Cardiac muscle cell (in vitro differentiated cells and primary cell): Measurements from ENCODE around the gene KMT2B. TPM values are rescaled to one million over a fixed set of nuclear protein-coding genes. Genes with fewer than 3 reads are reported as not detected.
"Not testable (repeated sequence)": the region's sequence is repeated elsewhere in the genome, so short reads cannot be mapped to it uniquely, and the experiment has no call there.

Experiments used
- DNase-seq, 2 donors: peaks; one replicate each; pipeline versions ENCODE4 v3.0.0 to v3.0.0-alpha.2; 2010 to 2017; ENCODE audit warnings: low read depth in 1 of 2, low spot score in 1 of 2
- H3K27ac ChIP-seq: fragments of 200-600 bp; sonication (generic); 2 replicates; pipeline ENCODE4 v1.5.1; 2016
- H3K27me3 ChIP-seq: fragments of 200-600 bp; sonication (generic); 2 replicates; pipeline ENCODE4 v1.6.0; 2016; ENCODE audit warnings: control low read depth
- H3K36me3 ChIP-seq: fragments of 200-600 bp; sonication (generic); 2 replicates; pipeline ENCODE4 v1.5.1; 2016; ENCODE audit warnings: control low read depth
- H3K4me1 ChIP-seq: fragments of 200-600 bp; sonication (generic); 2 replicates; pipeline ENCODE4 v1.8.1; 2017; ENCODE audit warnings: low read depth, mild to moderate bottlenecking, mixed run types
- H3K4me3 ChIP-seq: fragments of 200-600 bp; sonication (generic); 2 replicates; pipeline ENCODE4 v1.5.1; 2016; ENCODE audit warnings: mild to moderate bottlenecking
- H3K9me3 ChIP-seq: fragments of 200-600 bp; sonication (generic); 2 replicates; pipeline ENCODE4 v1.5.1; 2017; ENCODE audit warnings: low read depth, mild to moderate bottlenecking, control low read depth
- polyA plus RNA-seq: library from polyadenylated mRNA; unstranded; fragments of >200 nt; fragmentation: Nextera tagmentation; extraction: Ambion mirVana; gene quantifications from 2 replicates; pipeline ENCODE4 v1.2.1, GENCODE V29; 2016
- total RNA-seq: library from RNA; depleted of rRNA; stranded (reverse); fragments of >200 nt; gene quantifications from 2 replicates; pipeline ENCODE4 v1.2.3, GENCODE V29; 2016
- TF ChIP-seq, protein P1 (sequence below): IDR thresholded peaks from 2 replicates; pipeline ENCODE4 v1.5.1; 2012; ENCODE audit warnings: low read depth, mild to moderate bottlenecking, low read length

KMT2B gene
- total and polyA plus RNA-seq, 2 experiments from 2014 or later: 8.9 to 38.1 TPM

DNA sequence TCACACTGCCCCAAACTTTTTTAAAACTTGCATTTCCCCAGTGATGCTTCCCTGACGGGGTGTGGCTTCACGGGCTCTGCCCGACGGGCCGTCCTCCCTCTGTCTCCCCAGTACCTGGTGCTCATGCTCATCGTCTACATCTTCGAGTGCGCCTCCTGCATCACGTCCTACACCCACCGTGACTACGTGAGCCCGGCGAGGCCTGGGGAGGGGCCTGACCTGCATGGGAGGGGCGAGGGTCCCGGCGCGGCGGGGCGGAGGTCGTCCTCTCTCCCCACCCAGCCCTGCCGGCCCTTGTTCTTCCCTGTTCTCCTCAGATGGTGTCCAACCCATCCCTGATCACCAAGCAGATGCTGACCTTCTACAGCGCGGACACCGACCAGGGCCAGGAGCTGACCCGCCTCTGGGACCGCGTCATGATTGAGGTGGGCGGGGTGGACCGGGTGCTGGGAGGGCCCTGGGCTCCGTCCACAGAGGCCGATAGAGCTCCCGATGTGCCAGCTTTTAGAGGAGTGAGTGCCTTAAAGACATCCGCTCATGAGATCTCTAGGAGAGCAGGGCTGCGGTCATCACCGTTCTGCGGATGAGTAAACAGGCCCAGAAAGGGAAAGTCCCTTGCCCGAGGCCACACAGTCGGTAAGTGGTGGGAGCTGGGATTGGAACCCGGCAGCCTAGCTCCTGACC, 44.5 kb upstream of the KMT2B start:
- Histone ChIP-seq H3K4me3 (peak overlapping the region; percentile 32), H3K36me3 (no peaks in the 10 kb centered on the region), H3K27me3 (peaks cover 21% of the 10 kb centered on the region), H3K4me1 (no peaks in the 10 kb centered on the region), H3K27ac (no peak overlapping the region), H3K9me3 (no peaks in the 10 kb centered on the region)
- peak; percentile 38 to 63 for DNase-seq
- TF ChIP-seq, protein P1, sequence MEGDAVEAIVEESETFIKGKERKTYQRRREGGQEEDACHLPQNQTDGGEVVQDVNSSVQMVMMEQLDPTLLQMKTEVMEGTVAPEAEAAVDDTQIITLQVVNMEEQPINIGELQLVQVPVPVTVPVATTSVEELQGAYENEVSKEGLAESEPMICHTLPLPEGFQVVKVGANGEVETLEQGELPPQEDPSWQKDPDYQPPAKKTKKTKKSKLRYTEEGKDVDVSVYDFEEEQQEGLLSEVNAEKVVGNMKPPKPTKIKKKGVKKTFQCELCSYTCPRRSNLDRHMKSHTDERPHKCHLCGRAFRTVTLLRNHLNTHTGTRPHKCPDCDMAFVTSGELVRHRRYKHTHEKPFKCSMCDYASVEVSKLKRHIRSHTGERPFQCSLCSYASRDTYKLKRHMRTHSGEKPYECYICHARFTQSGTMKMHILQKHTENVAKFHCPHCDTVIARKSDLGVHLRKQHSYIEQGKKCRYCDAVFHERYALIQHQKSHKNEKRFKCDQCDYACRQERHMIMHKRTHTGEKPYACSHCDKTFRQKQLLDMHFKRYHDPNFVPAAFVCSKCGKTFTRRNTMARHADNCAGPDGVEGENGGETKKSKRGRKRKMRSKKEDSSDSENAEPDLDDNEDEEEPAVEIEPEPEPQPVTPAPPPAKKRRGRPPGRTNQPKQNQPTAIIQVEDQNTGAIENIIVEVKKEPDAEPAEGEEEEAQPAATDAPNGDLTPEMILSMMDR: no peak

GRCh38 chr19:35675589-35676140, 42.1 kb upstream of the KMT2B start:
- Histone ChIP-seq H3K36me3 (no peaks in the 10 kb centered on the region), H3K27ac (no peak overlapping the region), H3K4me1 (no peaks in the 10 kb centered on the region), H3K27me3 (peaks cover 16% of the 10 kb centered on the region), H3K4me3 (no peak overlapping the region), H3K9me3 (no peaks in the 10 kb centered on the region)
- no peak for DNase-seq
- TF ChIP-seq, protein P1: no peak

- no peaks in the 10 kb centered on the region for H3K27me3 ChIP-seq
- DNase-seq: no peak
- no peak overlapping the region for H3K4me3 ChIP-seq
- H3K4me1 ChIP-seq: no peaks in the 10 kb centered on the region
- H3K27ac ChIP-seq: no peak overlapping the region
- TF ChIP-seq, protein P1: no peak
- H3K9me3 ChIP-seq: no peaks in the 10 kb centered on the region
- no peaks in the 10 kb centered on the region for H3K36me3 ChIP-seq
These were observed 28.0 kb upstream of the KMT2B start for GRCh38 chr19:35689836-35690235.

- H3K4me3 ChIP-seq, DNase-seq, H3K9me3 ChIP-seq, H3K36me3 ChIP-seq, H3K27ac ChIP-seq, H3K4me1 ChIP-seq, H3K27me3 ChIP-seq: not testable (repeated sequence)
These were observed 26.7 kb upstream of the KMT2B start for GRCh38 chr19:35691106-35691505.

GRCh38 chr19:35692010-35692409, 25.8 kb upstream of the KMT2B start:
- Histone ChIP-seq H3K4me3 (no peak overlapping the region), H3K27ac (no peak overlapping the region), H3K27me3 (no peaks in the 10 kb centered on the region), H3K4me1 (no peaks in the 10 kb centered on the region), H3K36me3 (no peaks in the 10 kb centered on the region), H3K9me3 (no peaks in the 10 kb centered on the region)
- TF ChIP-seq, protein P1: no peak
- no peak for DNase-seq

GRCh38 chr19:35693422-35693821, 24.4 kb upstream of the KMT2B start:
- Histone ChIP-seq H3K27me3 (no peaks in the 10 kb centered on the region), H3K4me1 (no peaks in the 10 kb centered on the region), H3K4me3 (no peak overlapping the region), H3K9me3 (no peaks in the 10 kb centered on the region), H3K36me3 (no peaks in the 10 kb centered on the region), H3K27ac (no peak overlapping the region)
- DNase-seq: no peak
- TF ChIP-seq, protein P1: no peak
